Hepatocyte (in vitro differentiated cells): ENCODE measurements around the gene PRRG2. TPM values are rescaled to one million over a fixed set of nuclear protein-coding genes. Genes with fewer than 3 reads are reported as not detected.

Experiments
- DNase-seq: peaks from one replicate; pipeline ENCODE4 v3.0.0-alpha.2; 2016; ENCODE audit warnings: low spot score
- H2AFZ ChIP-seq: fragments of 200-600 bp; sonication (generic); 2 replicates; pipeline ENCODE4 v1.6.0; 2016; ENCODE audit warnings: antibody characterized with exemption, mild to moderate bottlenecking
- H3K27ac ChIP-seq: fragments of 200-600 bp; sonication (generic); 2 replicates; pipeline ENCODE4 v1.5.1; 2016; ENCODE audit warnings: mild to moderate bottlenecking
- H3K27me3 ChIP-seq: fragments of 200-600 bp; sonication (generic); 2 replicates; pipeline ENCODE4 v1.6.1; 2016
- H3K36me3 ChIP-seq: fragments of 200-600 bp; sonication (generic); replicated peaks from 2 replicates; pipeline ENCODE4 v1.5.1; 2016; ENCODE audit warnings: low read depth; ENCODE audit not compliant: insufficient read depth
- H3K4me1 ChIP-seq: fragments of 200-600 bp; sonication (generic); 2 replicates; pipeline ENCODE4 v1.5.1; 2016; ENCODE audit warnings: mild to moderate bottlenecking, moderate library complexity; ENCODE audit not compliant: insufficient read depth
- H3K4me2 ChIP-seq: fragments of 200-600 bp; sonication (generic); 2 replicates; pipeline ENCODE4 v1.6.0; 2016
- H3K4me3 ChIP-seq: fragments of 200-600 bp; sonication (generic); 2 replicates; pipeline ENCODE4 v1.5.1; 2016; ENCODE audit warnings: mild to moderate bottlenecking
- H3K79me2 ChIP-seq: fragments of 200-600 bp; sonication (generic); 2 replicates; pipeline ENCODE4 v1.6.0; 2017; ENCODE audit warnings: mild to moderate bottlenecking
- H3K9me2 ChIP-seq: fragments of 200-600 bp; sonication (generic); replicated peaks from 2 replicates; pipeline ENCODE4 v1.6.0; 2017; ENCODE audit warnings: mild to moderate bottlenecking; ENCODE audit not compliant: insufficient read depth
- H3K9me3 ChIP-seq: fragments of 200-600 bp; sonication (generic); 2 replicates; pipeline ENCODE4 v1.5.1; 2016; ENCODE audit warnings: low read depth, mild to moderate bottlenecking
- H4K20me1 ChIP-seq: fragments of 200-600 bp; sonication (generic); 2 replicates; pipeline ENCODE4 v1.6.0; 2016; ENCODE audit warnings: mild to moderate bottlenecking; ENCODE audit not compliant: insufficient read depth, poor library complexity, severe bottlenecking
- EZH2 ChIP-seq: fragments of 200-600 bp; sonication (generic); IDR thresholded peaks from 2 replicates; pipeline ENCODE4 v1.6.1; 2016; ENCODE audit warnings: antibody characterized with exemption, mild to moderate bottlenecking, borderline replicate concordance
- EZH2phosphoT487 ChIP-seq: fragments of 200-600 bp; sonication (generic); IDR thresholded peaks from one replicate; pipeline ENCODE4 v1.6.1; 2018; ENCODE audit warnings: antibody characterized with exemption, mild to moderate bottlenecking, low read depth, moderate library complexity; ENCODE audit not compliant: unreplicated experiment, severe bottlenecking
- WGBS: methylation state at CpG from one replicate; pipeline ENCODE4 v1.1.6; 2016; ENCODE audit warnings: low lambda C conversion rate; ENCODE audit errors: missing lambda C conversion rate; 5-methylcytosine and 5-hydroxymethylcytosine counted together
- polyA plus RNA-seq: library from polyadenylated mRNA; unstranded; fragments of >200 nt; fragmentation: Nextera tagmentation; extraction: Ambion mirVana; gene quantifications from 2 replicates; pipeline ENCODE4 v1.2.1, GENCODE V29; 2016
- total RNA-seq: library from RNA; depleted of rRNA; stranded (reverse); fragments of >200 nt; gene quantifications from 2 replicates; pipeline ENCODE4 v1.2.3, GENCODE V29; 2014
- TF ChIP-seq, protein P1 (sequence below): fragments of 200-600 bp; sonication (generic); IDR thresholded peaks from 2 replicates; pipeline ENCODE4 v1.5.1; 2016; ENCODE audit warnings: antibody characterized with exemption, mild to moderate bottlenecking; ENCODE audit not compliant: poor library complexity

The PRRG2 gene
- total and polyA plus RNA-seq, 2 experiments from 2014 or later = 4.0 to 10.2 TPM

GRCh38 chr19:49624967-49625910 is 44.1 kb downstream of the PRRG2 start:
- no peaks in the 10 kb centered on the region for H3K36me3 ChIP-seq

DNA sequence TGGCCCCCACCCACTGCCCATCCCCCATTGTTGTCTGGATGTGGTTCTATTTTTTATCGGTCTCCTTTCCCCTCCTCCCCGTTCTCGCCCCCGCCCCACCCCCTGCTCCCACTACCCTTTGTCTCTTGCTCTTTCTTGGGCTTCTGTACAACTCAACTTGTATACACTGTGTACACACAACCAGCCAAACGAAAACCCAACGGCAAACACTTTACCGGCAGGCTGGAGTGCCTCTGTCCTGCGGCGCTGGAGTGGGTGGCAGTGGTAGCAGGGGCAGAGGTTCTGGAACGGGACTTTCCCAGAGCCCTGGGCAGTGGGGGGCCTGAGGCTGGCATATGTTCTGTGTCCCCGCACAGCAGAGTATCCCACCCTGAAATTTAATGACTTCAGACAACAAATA is 45.1 kb downstream of the PRRG2 start:
- Histone ChIP-seq H3K27me3 (no peaks in the 10 kb centered on the region), H3K27ac (no peak overlapping the region), H3K9me3 (no peaks in the 10 kb centered on the region), H3K4me3 (no peak overlapping the region), H4K20me1 (no peaks in the 10 kb centered on the region), H3K4me1 (no peaks in the 10 kb centered on the region), H3K36me3 (no peaks in the 10 kb centered on the region), H2AFZ (no peak overlapping the region), H3K4me2 (no peak overlapping the region), H3K79me2 (no peaks in the 10 kb centered on the region), H3K9me2 (no peaks in the 10 kb centered on the region)
- TF ChIP-seq EZH2 (no peak), EZH2phosphoT487 (no peak)
- TF ChIP-seq, protein P1, sequence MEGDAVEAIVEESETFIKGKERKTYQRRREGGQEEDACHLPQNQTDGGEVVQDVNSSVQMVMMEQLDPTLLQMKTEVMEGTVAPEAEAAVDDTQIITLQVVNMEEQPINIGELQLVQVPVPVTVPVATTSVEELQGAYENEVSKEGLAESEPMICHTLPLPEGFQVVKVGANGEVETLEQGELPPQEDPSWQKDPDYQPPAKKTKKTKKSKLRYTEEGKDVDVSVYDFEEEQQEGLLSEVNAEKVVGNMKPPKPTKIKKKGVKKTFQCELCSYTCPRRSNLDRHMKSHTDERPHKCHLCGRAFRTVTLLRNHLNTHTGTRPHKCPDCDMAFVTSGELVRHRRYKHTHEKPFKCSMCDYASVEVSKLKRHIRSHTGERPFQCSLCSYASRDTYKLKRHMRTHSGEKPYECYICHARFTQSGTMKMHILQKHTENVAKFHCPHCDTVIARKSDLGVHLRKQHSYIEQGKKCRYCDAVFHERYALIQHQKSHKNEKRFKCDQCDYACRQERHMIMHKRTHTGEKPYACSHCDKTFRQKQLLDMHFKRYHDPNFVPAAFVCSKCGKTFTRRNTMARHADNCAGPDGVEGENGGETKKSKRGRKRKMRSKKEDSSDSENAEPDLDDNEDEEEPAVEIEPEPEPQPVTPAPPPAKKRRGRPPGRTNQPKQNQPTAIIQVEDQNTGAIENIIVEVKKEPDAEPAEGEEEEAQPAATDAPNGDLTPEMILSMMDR = no peak
- WGBS = 84% methylated on average over 7 of the region's 11 CpGs
- no peak for DNase-seq

More at GRCh38 chr19:49624967-49625910, 44.1 kb downstream of the PRRG2 start:
- H3K9me3 ChIP-seq = no peaks in the 10 kb centered on the region
- H2AFZ ChIP-seq = no peak overlapping the region
- H4K20me1 ChIP-seq = no peaks in the 10 kb centered on the region
- 91% methylated on average over 22 of the region's 27 CpGs for WGBS
- DNase-seq = no peak
- no peaks in the 10 kb centered on the region for H3K9me2 ChIP-seq
- no peaks in the 10 kb centered on the region for H3K27me3 ChIP-seq
- TF ChIP-seq, protein P1 = no peak
- no peaks in the 10 kb centered on the region for H3K4me1 ChIP-seq
- H3K79me2 ChIP-seq = no peaks in the 10 kb centered on the region
- H3K4me2 ChIP-seq = no peak overlapping the region
- H3K27ac ChIP-seq = no peak overlapping the region
- H3K4me3 ChIP-seq = no peak overlapping the region

DNA sequence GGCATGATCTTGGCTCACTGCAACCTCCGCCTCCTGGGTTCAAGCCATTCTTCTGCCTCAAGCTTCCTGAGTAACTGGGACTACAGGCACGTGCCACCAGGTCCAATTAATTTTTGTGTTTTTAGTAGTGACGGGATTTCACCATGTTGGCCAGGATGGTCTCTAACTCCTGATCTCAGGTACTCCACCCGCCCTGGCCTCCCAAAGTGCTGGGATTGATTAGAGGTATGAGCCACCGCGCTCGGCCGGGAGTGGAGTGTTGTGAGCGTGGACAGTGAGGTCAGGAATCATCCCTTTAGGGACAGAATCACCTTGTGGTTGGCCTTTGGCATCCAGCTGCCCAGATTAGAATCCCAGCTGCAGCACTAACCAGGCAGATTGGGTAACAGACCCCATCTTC is 48.5 kb downstream of the PRRG2 start:
- no peaks in the 10 kb centered on the region for H3K27me3 ChIP-seq
- H3K4me1 ChIP-seq = no peaks in the 10 kb centered on the region
- TF ChIP-seq EZH2phosphoT487 (no peak), EZH2 (no peak)
- TF ChIP-seq, protein P1 = no peak
- no peaks in the 10 kb centered on the region for H3K79me2 ChIP-seq
- H4K20me1 ChIP-seq = no peaks in the 10 kb centered on the region
- H2AFZ ChIP-seq = no peak overlapping the region
- no peak for DNase-seq
- no peak overlapping the region for H3K4me3 ChIP-seq
- no peaks in the 10 kb centered on the region for H3K9me3 ChIP-seq
- no peak overlapping the region for H3K27ac ChIP-seq
- H3K9me2 ChIP-seq = no peaks in the 10 kb centered on the region
- WGBS = 98% methylated on average over 9 of the region's 9 CpGs
- H3K4me2 ChIP-seq = no peak overlapping the region
- H3K36me3 ChIP-seq = no peaks in the 10 kb centered on the region
